Peyer's patch (tissue), 4 donors: ENCODE results near the gene NDFIP2.

Experiments used
- CTCF ChIP-seq, 6 experiments: fragments of 450-650 bp in 4 of 6; fragments of 200-600 bp in 2 of 6; sonication (generic) in 1 of 6; IDR thresholded peaks; one replicate each; pipeline ENCODE4 v1.5.1; 2017 to 2019; ENCODE audit warnings: antibody characterized with exemption in 6 of 6, mild to moderate bottlenecking in 3 of 6, moderate library complexity in 1 of 6
- POLR2A ChIP-seq, 2 donors: fragments of 450-650 bp; IDR thresholded peaks; one replicate each; pipeline ENCODE4 v1.5.1; 2017; ENCODE audit warnings: antibody characterized with exemption in 2 of 2, mild to moderate bottlenecking in 2 of 2, moderate library complexity in 2 of 2

- TF ChIP-seq CTCF (IDR thresholded peaks at IDR 0.05): no peak
- no peak for TF ChIP-seq POLR2A (IDR thresholded peaks at IDR 0.05)
Measured at GRCh38 chr13:79482281-79482970, 1.5 kb downstream of the NDFIP2 start.
